Measurements from ENCODE around the gene TOX2. TPM values are rescaled to one million over a fixed set of nuclear protein-coding genes. Genes with fewer than 3 reads are reported as not detected.

The TOX2 gene
- total RNA-seq, 1 donor from 2014 or later, result 0.41 TPM

GRCh38 chr20:43954704-43955061, 40.0 kb downstream of the TOX2 start:
- no peak for FAIRE-seq
- DNase-seq (ENCODE audit: low spot score in 2 of 2), result no peak

GRCh38 chr20:43955062-43955749, 40.6 kb downstream of the TOX2 start:
- no peak for FAIRE-seq

GRCh38 chr20:43955750-43956191, 41.1 kb downstream of the TOX2 start:
- FAIRE-seq (no peak), DNase-seq (ENCODE audit: low spot score in 2 of 2) (no peak)

More at GRCh38 chr20:43955062-43955749, 40.6 kb downstream of the TOX2 start:
- DNase-seq (ENCODE audit: low spot score in 2 of 2), result no peak

GRCh38 chr20:43957392-43957791, 42.7 kb downstream of the TOX2 start:
- DNase-seq (ENCODE audit: low spot score in 2 of 2) (no peak), FAIRE-seq (no peak)

- FAIRE-seq (no peak), DNase-seq (ENCODE audit: low spot score in 2 of 2) (no peak)
Measured at GRCh38 chr20:43958626-43959025, 44.0 kb downstream of the TOX2 start.

- FAIRE-seq, result no peak
- DNase-seq (ENCODE audit: low spot score in 2 of 2), result no peak
Measured at GRCh38 chr20:43959079-43959919, 44.6 kb downstream of the TOX2 start.

- FAIRE-seq (no peak), DNase-seq (ENCODE audit: low spot score in 2 of 2) (no peak)
Measured at GRCh38 chr20:43959920-43960227, 45.2 kb downstream of the TOX2 start.

- FAIRE-seq, result no peak
- DNase-seq (ENCODE audit: low spot score in 2 of 2), result no peak
Measured at GRCh38 chr20:43960231-43960630, 45.6 kb downstream of the TOX2 start.

GRCh38 chr20:43961116-43961515, 46.5 kb downstream of the TOX2 start:
- DNase-seq (ENCODE audit: low spot score in 2 of 2), result no peak

GRCh38 chr20:43961541-43962471, 47.2 kb downstream of the TOX2 start:
- DNase-seq (ENCODE audit: low spot score in 2 of 2), result no peak
- FAIRE-seq, result no peak

More at GRCh38 chr20:43961116-43961515, 46.5 kb downstream of the TOX2 start:
- no peak for FAIRE-seq

GRCh38 chr20:43962530-43962929, 47.9 kb downstream of the TOX2 start:
- no peak for FAIRE-seq
- DNase-seq (ENCODE audit: low spot score in 2 of 2), result no peak

- FAIRE-seq (no peak), DNase-seq (ENCODE audit: low spot score in 2 of 2) (no peak)
Measured at GRCh38 chr20:43963233-43963632, 48.6 kb downstream of the TOX2 start.

- FAIRE-seq, result no peak
- DNase-seq (ENCODE audit: low spot score in 2 of 2), result no peak
Measured at GRCh38 chr20:43963872-43964791, 49.5 kb downstream of the TOX2 start.

GRCh38 chr20:43968341-43969000, 53.8 kb downstream of the TOX2 start:
- no peak for FAIRE-seq
- no peak for DNase-seq (ENCODE audit: low spot score in 2 of 2)

GRCh38 chr20:43969028-43969447, 54.4 kb downstream of the TOX2 start:
- FAIRE-seq, result no peak
- DNase-seq (ENCODE audit: low spot score in 2 of 2), result no peak

GRCh38 chr20:43969501-43970182, 55.0 kb downstream of the TOX2 start:
- FAIRE-seq (no peak), DNase-seq (ENCODE audit: low spot score in 2 of 2) (no peak)

- DNase-seq (ENCODE audit: low spot score in 2 of 2) (no peak), FAIRE-seq (no peak)
Measured at GRCh38 chr20:43971267-43971666, 56.6 kb downstream of the TOX2 start.

- DNase-seq (ENCODE audit: low spot score in 2 of 2) (no peak), FAIRE-seq (no peak)
Measured at GRCh38 chr20:43972051-43972450, 57.4 kb downstream of the TOX2 start.

- DNase-seq (ENCODE audit: low spot score in 2 of 2) (no peak), FAIRE-seq (no peak)
Measured at GRCh38 chr20:43972692-43973091, 58.0 kb downstream of the TOX2 start.

Data from frontal cortex (tissue), 4 donors.